HuH-7.5 (cell line): ENCODE results near the gene TBL1X.

ENCODE experiments used
- DNase-seq: peaks from one replicate; pipeline ENCODE4 v3.0.0; 2011; ENCODE audit warnings: low spot score

Gene TBL1X

GRCh38 chrX:9668537-9668936, 203.7 kb downstream of the TBL1X start:
- DNase-seq: no peak

GRCh38 chrX:9670136-9670814, 205.4 kb downstream of the TBL1X start:
- DNase-seq: no peak

- no peak for DNase-seq
Measured at GRCh38 chrX:9671998-9672397, 207.1 kb downstream of the TBL1X start.

GRCh38 chrX:9676306-9676705, 211.4 kb downstream of the TBL1X start:
- no peak for DNase-seq

GRCh38 chrX:9676738-9677097, 211.9 kb downstream of the TBL1X start:
- no peak for DNase-seq

GRCh38 chrX:9677098-9677739, 212.4 kb downstream of the TBL1X start:
- no peak for DNase-seq

- no peak for DNase-seq
Measured at GRCh38 chrX:9678215-9678965, 213.5 kb downstream of the TBL1X start.

GRCh38 chrX:9681011-9681410, 216.2 kb downstream of the TBL1X start:
- no peak for DNase-seq

- DNase-seq: no peak
Measured at GRCh38 chrX:9681422-9681821, 216.6 kb downstream of the TBL1X start.

GRCh38 chrX:9682456-9682855, 217.6 kb downstream of the TBL1X start:
- DNase-seq: no peak

- no peak for DNase-seq
Measured at GRCh38 chrX:9682861-9683260, 218.0 kb downstream of the TBL1X start.

GRCh38 chrX:9683350-9683749, 218.5 kb downstream of the TBL1X start:
- DNase-seq: no peak

GRCh38 chrX:9687899-9688298, 223.0 kb downstream of the TBL1X start:
- DNase-seq: no peak

GRCh38 chrX:9688833-9689232, 224.0 kb downstream of the TBL1X start:
- no peak for DNase-seq

GRCh38 chrX:9690046-9690445, 225.2 kb downstream of the TBL1X start:
- no peak for DNase-seq

- no peak for DNase-seq
Measured at GRCh38 chrX:9693307-9694001, 228.6 kb downstream of the TBL1X start.

- DNase-seq: no peak
Measured at GRCh38 chrX:9698576-9698975, 233.7 kb downstream of the TBL1X start.

- DNase-seq: no peak
Measured at GRCh38 chrX:9700555-9700954, 235.7 kb downstream of the TBL1X start.

GRCh38 chrX:9701790-9702189, 236.9 kb downstream of the TBL1X start:
- DNase-seq: no peak

- no peak for DNase-seq
Measured at GRCh38 chrX:9703406-9703805, 238.5 kb downstream of the TBL1X start.

- no peak for DNase-seq
Measured at GRCh38 chrX:9704876-9705465, 240.1 kb downstream of the TBL1X start.

- no peak for DNase-seq
Measured at GRCh38 chrX:9706421-9706820, 241.6 kb downstream of the TBL1X start.
